BJ (cell line): ENCODE measurements around the gene RIPPLY2. TPM values are rescaled to one million over a fixed set of nuclear protein-coding genes. Genes with fewer than 3 reads are reported as not detected.

ENCODE experiments used
- CTCF ChIA-PET: fragments of 350-600 bp; formaldehyde crosslinking; extraction: SDS; loops from one replicate; lab custom pipeline; 2021; ENCODE audit warnings: antibody characterized with exemption, inconsistent platforms; lab: Yijun Ruan, JAX
- POLR2A ChIA-PET: fragments of 300-600 bp; sonication (Branson Sonifier 250); formaldehyde crosslinking; extraction: SDS; loops from one replicate; lab custom pipeline; 2021; ENCODE audit warnings: antibody characterized with exemption; lab: Charles Lee
- DNase-seq: peaks from one replicate; pipeline ENCODE4 v3.0.0-alpha.2; 2011; ENCODE audit warnings: low read depth
- H3K27me3 ChIP-seq: 2 replicates; pipeline ENCODE4 v1.6.0; 2011; ENCODE audit warnings: low read length; ENCODE audit not compliant: control insufficient read depth, insufficient read depth
- H3K36me3 ChIP-seq: 2 replicates; pipeline ENCODE4 v1.5.1; 2011; ENCODE audit warnings: low read length; ENCODE audit not compliant: control insufficient read depth, insufficient read depth
- H3K4me3 ChIP-seq: 2 replicates; pipeline ENCODE4 v1.5.1; 2011; ENCODE audit warnings: low read depth, mild to moderate bottlenecking, control low read depth, low read length
- CTCF ChIP-seq: IDR thresholded peaks from 2 replicates; pipeline ENCODE4 v1.5.1; 2011; ENCODE audit warnings: low read depth, mild to moderate bottlenecking, control low read depth, inconsistent platforms, low read length, moderate library complexity; ENCODE audit not compliant: insufficient read depth
- polyA plus RNA-seq: library from polyadenylated mRNA; depleted of rRNA; stranded (reverse); fragments of >200 nt; gene quantifications from 2 replicates; pipeline ENCODE4 v1.2.3, GENCODE V29; 2011

The RIPPLY2 gene
- polyA plus RNA-seq, 1 experiment = not detected

GRCh38 chr6:83849127-83849526, 4.0 kb upstream of the RIPPLY2 start:
- DNase-seq = no peak
- POLR2A ChIA-PET = no interaction called here
- no peak for TF ChIP-seq CTCF
- Histone ChIP-seq H3K27me3 (peaks cover 15% of the 10 kb centered on the region), H3K4me3 (no peak overlapping the region), H3K36me3 (no peaks in the 10 kb centered on the region)
- CTCF ChIA-PET = no interaction called here

- no peak for TF ChIP-seq CTCF
- ChIA-PET POLR2A (no interaction called here), CTCF (no interaction called here)
- DNase-seq = no peak
- Histone ChIP-seq H3K4me3 (no peak overlapping the region), H3K36me3 (no peaks in the 10 kb centered on the region), H3K27me3 (peaks cover 15% of the 10 kb centered on the region)
Observed at GRCh38 chr6:83849610-83850009, 3.5 kb upstream of the RIPPLY2 start.

- no peak for TF ChIP-seq CTCF
- peak overlapping the region; percentile 31 for H3K4me3 ChIP-seq
- H3K27me3 ChIP-seq = peaks cover 15% of the 10 kb centered on the region
- no peak for DNase-seq
- ChIA-PET CTCF (no interaction called here), POLR2A (no interaction called here)
- no peaks in the 10 kb centered on the region for H3K36me3 ChIP-seq
Observed at GRCh38 chr6:83852528-83853177, 507 bp upstream of the RIPPLY2 start.

GRCh38 chr6:83854001-83854501, 891 bp downstream of the RIPPLY2 start:
- Histone ChIP-seq H3K36me3 (no peaks in the 10 kb centered on the region), H3K4me3 (peak overlapping the region; percentile 31; the same call in 1 of the 2 replicates), H3K27me3 (peaks cover 15% of the 10 kb centered on the region)
- POLR2A ChIA-PET = no interaction called here
- CTCF ChIA-PET = no interaction called here
- no peak for DNase-seq
- TF ChIP-seq CTCF = no peak

- Histone ChIP-seq H3K4me3 (no peak overlapping the region), H3K27me3 (peaks cover 15% of the 10 kb centered on the region), H3K36me3 (no peaks in the 10 kb centered on the region)
- POLR2A ChIA-PET = no interaction called here
- CTCF ChIA-PET = no interaction called here
- no peak for DNase-seq
- TF ChIP-seq CTCF = no peak
Observed at GRCh38 chr6:83854766-83855165, 1.6 kb downstream of the RIPPLY2 start.
